Right cardiac atrium (tissue), 5 donors: Measurements from ENCODE around the gene PRKG1. TPM values are rescaled to one million over a fixed set of nuclear protein-coding genes. Genes with fewer than 3 reads are reported as not detected.
"Not testable (repeated sequence)": the region's sequence is repeated elsewhere in the genome, so short reads cannot be mapped to it uniquely, and the experiment has no call there.

Experiments
- ATAC-seq, 2 donors: fragments of 200-7000 bp; cut with Tn5 transposase; one replicate each; pipeline versions ENCODE4 v1.8.0 to v1.9.1; 2020; ENCODE audit warnings: moderate library complexity in 2 of 2, mild to moderate bottlenecking in 1 of 2
- DNase-seq, 3 donors: peaks; one replicate each; pipeline ENCODE4 v3.0.0-alpha.2; 2020
- H3K27ac ChIP-seq: one replicate; pipeline ENCODE4 v1.5.1; 2013; ENCODE audit warnings: mild to moderate bottlenecking, low read length, control low read depth, moderate library complexity
- H3K27me3 ChIP-seq: one replicate; pipeline ENCODE4 v1.6.1; 2013; ENCODE audit not compliant: control insufficient read depth, insufficient read depth
- H3K4me1 ChIP-seq: one replicate; pipeline ENCODE4 v1.6.1; 2013; ENCODE audit warnings: low read length; ENCODE audit not compliant: control insufficient read depth, insufficient read depth
- H3K4me3 ChIP-seq: one replicate; pipeline ENCODE4 v1.5.1; 2013; ENCODE audit warnings: low read length, control low read depth
- H3K9me3 ChIP-seq: one replicate; pipeline ENCODE4 v1.6.1; 2013; ENCODE audit warnings: low read length; ENCODE audit not compliant: control insufficient read depth
- WGBS: extraction: QIAGEN DNeasy Blood & Tissue Kit; methylation state at CpG from one replicate; pipeline ENCODE4 v1.1.7; 2013; 5-methylcytosine and 5-hydroxymethylcytosine counted together
- intact Hi-C, 4 donors: fragments of 100-400 bp; cut with DNase I; formaldehyde crosslinking; loops; one replicate each; pipeline versions ENCODE4 v1.11.0 to v1.14.0; 2022 to 2023
- polyA plus RNA-seq: library from polyadenylated mRNA; stranded (reverse); fragments of 200-250 nt; gene quantifications from one replicate; pipeline ENCODE4 v1.2.3, GENCODE V29; 2013
- total RNA-seq, 4 donors: library from RNA; stranded (reverse); fragmentation: NEBNext Ultra II Directional; extraction: Animal tissue kit (Norgen Biotek cat#: 25700); gene quantifications; one replicate each; pipeline ENCODE4 v1.2.1, GENCODE V29; 2021
- donor health status: healthy with polysubstance abuse.
- donor health status: DM: no; HTN: yes; CAD: no.
- donor health status: DM: no; HTN: no; CAD: no.
- donor health status: DM: no; HTN: yes; CAD: no; lungs with severe emphysema.
- donor health status: DM: yes; HTN: yes; CAD: no.

Gene PRKG1
- total and polyA plus RNA-seq, 5 donors = 16.6 to 49.9 (median 47.4) TPM

GRCh38 chr10:52146766-52147165, 1072.5 kb downstream of the PRKG1 start:
- Histone ChIP-seq H3K27me3 (no peaks in the 10 kb centered on the region), H3K9me3 (no peaks in the 10 kb centered on the region), H3K4me3 (no peak overlapping the region), H3K27ac (no peak overlapping the region), H3K4me1 (no peaks in the 10 kb centered on the region)
- ATAC-seq = no peak
- 70% methylated on average over 2 of the region's 2 CpGs for WGBS
- DNase-seq = no peak
- intact Hi-C loops = no loop called here

DNA sequence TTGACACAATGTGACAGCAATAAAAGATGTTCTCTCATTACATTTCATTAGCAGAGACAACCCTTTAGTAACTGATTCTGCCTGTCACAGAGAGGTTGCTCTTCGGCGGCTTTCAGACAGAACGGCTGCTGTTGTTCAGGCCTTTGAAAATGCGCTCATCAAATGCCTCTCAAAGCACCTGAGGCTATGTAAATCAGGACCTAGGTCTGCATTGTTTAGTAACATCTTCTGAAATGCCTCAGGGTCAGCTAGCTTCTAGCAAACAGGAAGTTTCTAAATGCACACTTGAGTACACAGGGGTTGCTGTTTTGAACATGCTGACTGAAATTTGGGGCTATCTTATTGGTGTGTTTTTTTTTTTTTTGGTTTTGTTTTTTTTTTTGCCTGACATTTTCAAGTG, 1096.5 kb downstream of the PRKG1 start:
- H3K27ac ChIP-seq = no peak overlapping the region
- no peak for ATAC-seq
- WGBS = 76% methylated on average over 4 of the region's 4 CpGs
- no peak overlapping the region for H3K4me3 ChIP-seq
- no peaks in the 10 kb centered on the region for H3K27me3 ChIP-seq
- peaks cover 1% of the 10 kb centered on the region for H3K4me1 ChIP-seq
- H3K9me3 ChIP-seq = no peaks in the 10 kb centered on the region
- intact Hi-C loops = no loop called here
- DNase-seq = no peak

- H3K27ac ChIP-seq = no peak overlapping the region
- intact Hi-C loops = no loop called here
- WGBS = 71% methylated on average over 1 of the region's 1 CpG
- H3K27me3 ChIP-seq = no peaks in the 10 kb centered on the region
- no peak overlapping the region for H3K4me3 ChIP-seq
- DNase-seq (no peak), ATAC-seq (peak in 1 of 2 donors; percentile 68)
- H3K9me3 ChIP-seq = no peaks in the 10 kb centered on the region
- H3K4me1 ChIP-seq = peaks cover 1% of the 10 kb centered on the region
Measured at GRCh38 chr10:52172581-52172980, 1098.3 kb downstream of the PRKG1 start.

- no peaks in the 10 kb centered on the region for H3K27me3 ChIP-seq
- no peak for DNase-seq
- H3K4me1 ChIP-seq = no peaks in the 10 kb centered on the region
- no peak for ATAC-seq
- H3K4me3 ChIP-seq = no peak overlapping the region
- intact Hi-C loops = no loop called here
- H3K9me3 ChIP-seq = no peaks in the 10 kb centered on the region
- H3K27ac ChIP-seq = no peak overlapping the region
Measured at GRCh38 chr10:52185256-52185655, 1111.0 kb downstream of the PRKG1 start.

DNA sequence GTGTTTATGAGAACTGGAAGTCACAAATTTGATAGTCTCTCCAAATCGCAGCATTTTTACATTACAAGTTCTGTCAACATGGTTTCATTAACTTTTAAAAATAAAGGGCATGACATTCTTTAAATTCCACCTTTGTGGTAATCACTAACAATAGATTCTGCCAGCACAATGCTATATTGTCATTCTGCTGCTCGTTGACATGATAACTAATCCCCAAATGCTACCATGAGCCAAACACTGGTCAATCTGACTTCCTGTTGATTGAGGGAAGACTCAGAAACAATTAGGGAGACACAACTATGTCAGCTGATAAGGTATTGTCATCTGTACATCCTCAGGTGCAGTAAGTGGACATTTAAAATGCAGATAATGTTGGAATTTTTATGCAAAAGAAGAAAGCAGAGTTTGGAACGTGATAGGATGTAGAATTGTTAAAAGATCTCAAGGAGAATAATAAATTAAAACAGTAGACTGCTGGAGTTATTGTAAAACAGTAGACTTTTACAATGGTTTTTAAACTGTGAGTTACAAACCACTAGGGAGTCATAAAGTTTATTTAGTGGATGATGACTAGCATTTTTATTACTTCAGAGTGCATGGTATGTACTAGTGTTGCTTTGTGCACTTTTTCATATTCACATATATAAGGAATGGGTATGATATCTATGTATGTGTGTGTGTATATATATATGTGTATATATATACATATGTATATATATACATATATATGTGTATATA, 1113.4 kb downstream of the PRKG1 start:
- Histone ChIP-seq H3K4me3 (no peak overlapping the region), H3K4me1 (no peaks in the 10 kb centered on the region), H3K9me3 (no peaks in the 10 kb centered on the region), H3K27ac (no peak overlapping the region), H3K27me3 (no peaks in the 10 kb centered on the region)
- intact Hi-C loops = no loop called here
- 42% methylated on average over 3 of the region's 3 CpGs for WGBS
- DNase-seq = no peak
- ATAC-seq = no peak

- 87% methylated on average over 5 of the region's 5 CpGs for WGBS
- intact Hi-C loops = no loop called here
- H3K4me1 ChIP-seq = no peaks in the 10 kb centered on the region
Measured at GRCh38 chr10:52191049-52191448, 1116.8 kb downstream of the PRKG1 start.

DNA sequence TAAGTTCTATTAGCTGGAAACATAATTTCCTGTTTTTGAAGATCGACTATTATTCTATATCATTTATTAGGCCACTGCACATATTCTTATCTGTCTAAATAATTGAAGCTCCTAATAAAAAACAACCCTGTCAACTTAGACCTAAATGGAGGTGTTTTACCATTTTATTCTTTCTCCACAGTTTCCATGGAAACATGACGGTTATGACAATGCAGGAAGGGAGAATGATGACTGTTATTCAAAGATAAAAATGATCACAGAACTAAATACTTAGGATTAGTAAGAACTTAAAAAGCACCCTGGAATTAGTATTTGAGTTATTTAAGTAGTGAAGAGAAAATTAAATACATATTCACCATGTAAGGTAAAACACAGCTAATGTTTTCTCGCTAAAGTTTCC, 1119.9 kb downstream of the PRKG1 start:
- intact Hi-C loops = no loop called here
- WGBS = 80% methylated on average over 3 of the region's 3 CpGs

More at GRCh38 chr10:52191049-52191448, 1116.8 kb downstream of the PRKG1 start:
- Histone ChIP-seq H3K27me3 (no peaks in the 10 kb centered on the region), H3K4me3 (no peak overlapping the region), H3K9me3 (no peaks in the 10 kb centered on the region), H3K27ac (no peak overlapping the region)
- ATAC-seq (no peak), DNase-seq (no peak)

GRCh38 chr10:52194716-52195115, 1120.4 kb downstream of the PRKG1 start:
- Histone ChIP-seq H3K27me3 (no peaks in the 10 kb centered on the region), H3K9me3 (no peaks in the 10 kb centered on the region), H3K4me1 (no peaks in the 10 kb centered on the region), H3K4me3 (no peak overlapping the region), H3K27ac (no peak overlapping the region)
- intact Hi-C loops = no loop called here
- ATAC-seq = no peak
- no peak for DNase-seq

More for the DNA sequence above, 1119.9 kb downstream of the PRKG1 start:
- Histone ChIP-seq H3K9me3 (no peaks in the 10 kb centered on the region), H3K4me1 (no peaks in the 10 kb centered on the region), H3K27ac (no peak overlapping the region), H3K27me3 (no peaks in the 10 kb centered on the region), H3K4me3 (no peak overlapping the region)
- ATAC-seq (no peak), DNase-seq (no peak)

DNA sequence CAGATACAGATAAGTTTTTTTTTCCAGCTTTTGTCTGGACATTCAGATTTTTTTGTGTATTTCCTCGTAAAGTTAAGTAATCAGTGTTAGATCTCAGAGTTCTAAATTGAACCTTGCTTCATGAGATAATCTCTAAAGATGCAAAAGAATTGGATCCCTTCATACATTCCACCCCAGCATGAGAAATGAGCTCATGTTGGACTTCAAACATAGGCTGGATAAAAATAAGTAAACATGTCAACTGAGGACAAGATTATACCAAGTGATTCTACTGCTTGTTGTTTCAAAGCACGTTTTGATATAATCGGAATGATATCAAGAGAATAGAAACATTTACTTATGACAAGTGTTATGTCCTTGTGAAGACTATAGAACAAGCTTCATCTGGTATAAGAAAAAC, 1122.8 kb downstream of the PRKG1 start:
- Histone ChIP-seq H3K9me3 (no peaks in the 10 kb centered on the region), H3K4me1 (no peaks in the 10 kb centered on the region), H3K4me3 (no peak overlapping the region), H3K27me3 (no peaks in the 10 kb centered on the region), H3K27ac (no peak overlapping the region)
- WGBS = 40% methylated on average over 3 of the region's 3 CpGs
- ATAC-seq (no peak), DNase-seq (no peak)
- intact Hi-C loops = no loop called here

DNA sequence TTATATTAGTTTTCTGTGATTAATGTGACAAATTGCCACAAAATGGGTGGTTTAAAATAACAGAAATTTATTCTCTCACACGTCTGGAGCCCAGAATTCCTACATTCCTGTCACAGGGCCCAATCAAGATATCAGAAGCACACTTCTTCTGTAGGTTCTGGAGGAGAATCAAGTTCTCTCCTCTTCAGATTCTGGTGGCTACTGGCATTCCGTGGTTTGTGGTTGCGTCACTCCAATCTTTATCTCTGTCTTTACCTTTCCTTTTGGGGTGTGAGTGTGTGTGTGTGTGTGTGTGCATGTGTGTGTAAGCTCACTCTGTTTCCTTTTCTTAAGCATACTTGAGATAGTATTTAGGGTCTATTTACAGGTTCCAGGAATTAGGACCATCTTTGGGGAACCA, 1124.3 kb downstream of the PRKG1 start:
- ATAC-seq (no peak), DNase-seq (no peak)
- intact Hi-C loops = no loop called here
- no peak overlapping the region for H3K4me3 ChIP-seq
- no peak overlapping the region for H3K27ac ChIP-seq
- WGBS = 49% methylated on average over 3 of the region's 3 CpGs
- no peaks in the 10 kb centered on the region for H3K27me3 ChIP-seq
- no peaks in the 10 kb centered on the region for H3K9me3 ChIP-seq
- H3K4me1 ChIP-seq = no peaks in the 10 kb centered on the region

- intact Hi-C loops, H3K9me3 ChIP-seq, H3K4me1 ChIP-seq, ATAC-seq, H3K27ac ChIP-seq, H3K4me3 ChIP-seq, H3K27me3 ChIP-seq, DNase-seq: not testable (repeated sequence)
- WGBS = 86% methylated on average over 7 of the region's 7 CpGs
Measured at GRCh38 chr10:52204906-52205305, 1130.6 kb downstream of the PRKG1 start.

- Histone ChIP-seq H3K4me1 (no peaks in the 10 kb centered on the region), H3K9me3 (no peaks in the 10 kb centered on the region), H3K27ac (no peak overlapping the region), H3K27me3 (no peaks in the 10 kb centered on the region), H3K4me3 (no peak overlapping the region)
- intact Hi-C loops = no loop called here
- no peak for ATAC-seq
- DNase-seq = no peak
- 88% methylated on average over 2 of the region's 2 CpGs for WGBS
Measured at GRCh38 chr10:52208365-52208764, 1134.1 kb downstream of the PRKG1 start.
